HEK293 (cell line): ENCODE results near the gene EIF1.

Source experiments
- CTCF ChIA-PET: fragments of 350-600 bp; formaldehyde crosslinking; extraction: SDS; loops from one replicate; lab custom pipeline; 2021; ENCODE audit warnings: antibody characterized with exemption; lab: Yijun Ruan, JAX
- POLR2A ChIA-PET: fragments of 300-600 bp; formaldehyde crosslinking; extraction: SDS; loops from one replicate; lab custom pipeline; 2020; ENCODE audit warnings: antibody characterized with exemption, inconsistent platforms; lab: Yijun Ruan, JAX
- H3K27ac ChIP-seq: fragments of 200-500 bp; sonication (Bioruptor generic); 2 replicates; pipeline ENCODE4 v1.5.1; 2014; ENCODE audit warnings: low read depth, low read length, control low read depth, inconsistent platforms; ENCODE audit errors: extremely low read depth
- H3K36me3 ChIP-seq, 2 experiments: fragments of 200-500 bp in 1 of 2; sonication (Bioruptor generic) in 1 of 2; 1 replicate in 1 of 2; 2 replicates in 1 of 2; pipeline ENCODE4 v1.5.1; 2014 to 2017; ENCODE audit warnings: inconsistent platforms in 2 of 2, low read length in 2 of 2; ENCODE audit not compliant: control insufficient read depth in 2 of 2, insufficient read depth in 1 of 2
- H3K4me1 ChIP-seq: fragments of 200-500 bp; sonication (Bioruptor generic); 2 replicates; pipeline ENCODE4 v1.5.1; 2014; ENCODE audit warnings: mild to moderate bottlenecking, low read length, inconsistent platforms; ENCODE audit not compliant: control insufficient read depth, insufficient read depth
- H3K4me3 ChIP-seq: 2 replicates; pipeline ENCODE4 v1.5.1; 2011; ENCODE audit warnings: low read depth, mild to moderate bottlenecking, control low read depth, low read length, moderate library complexity
- H3K9me3 ChIP-seq: fragments of 200-500 bp; sonication (Bioruptor generic); 2 replicates; pipeline ENCODE4 v1.5.1; 2014; ENCODE audit warnings: low read depth, low read length, inconsistent platforms; ENCODE audit not compliant: control insufficient read depth, insufficient read depth
- KLF1 ChIP-seq: fragments of 450-650 bp; formaldehyde crosslinking; IDR thresholded peaks from 2 replicates; pipeline ENCODE4 v1.5.1; 2016; ENCODE audit warnings: missing biosample characterization, missing genetic modification characterization
- TRIM28 ChIP-seq: IDR thresholded peaks from 2 replicates; pipeline ENCODE4 v1.6.1; 2011; ENCODE audit warnings: low read length, control low read depth, borderline replicate concordance
- ZBTB20 ChIP-seq: fragments of 450-650 bp; formaldehyde crosslinking; IDR thresholded peaks from 2 replicates; pipeline ENCODE4 v1.5.1; 2016; ENCODE audit warnings: missing biosample characterization, missing genetic modification characterization
- ZFHX2 ChIP-seq: fragments of 450-650 bp; formaldehyde crosslinking; conservative IDR thresholded peaks from 2 replicates; pipeline ENCODE4 v1.5.1; 2016; ENCODE audit warnings: missing biosample characterization, missing genetic modification characterization
- ZNF169 ChIP-seq: fragments of 450-650 bp; formaldehyde crosslinking; IDR thresholded peaks from 2 replicates; pipeline ENCODE4 v1.5.1; 2016; ENCODE audit warnings: missing biosample characterization, missing genetic modification characterization
- ZNF2 ChIP-seq: fragments of 450-650 bp; formaldehyde crosslinking; IDR thresholded peaks from 2 replicates; pipeline ENCODE4 v1.5.1; 2016; ENCODE audit warnings: missing biosample characterization, missing genetic modification characterization
- ZNF221 ChIP-seq: fragments of 450-650 bp; formaldehyde crosslinking; IDR thresholded peaks from 2 replicates; pipeline ENCODE4 v1.5.1; 2017; ENCODE audit warnings: missing biosample characterization, missing genetic modification characterization, borderline replicate concordance
- ZNF239 ChIP-seq: fragments of 450-650 bp; formaldehyde crosslinking; IDR thresholded peaks from 2 replicates; pipeline ENCODE4 v1.5.1; 2016; ENCODE audit warnings: missing biosample characterization, missing genetic modification characterization
- ZNF529 ChIP-seq: fragments of 450-650 bp; formaldehyde crosslinking; IDR thresholded peaks from 2 replicates; pipeline ENCODE4 v1.5.1; 2017; ENCODE audit warnings: missing genetic modification characterization, missing biosample characterization; ENCODE audit not compliant: insufficient replicate concordance
- ZNF843 ChIP-seq: fragments of 450-650 bp; formaldehyde crosslinking; IDR thresholded peaks from 2 replicates; pipeline ENCODE4 v1.5.1; 2016; ENCODE audit warnings: missing biosample characterization, missing genetic modification characterization
- TF ChIP-seq, protein P1 (sequence below): fragments of 450-650 bp; formaldehyde crosslinking; IDR thresholded peaks from 2 replicates; pipeline ENCODE4 v1.5.1; 2016; ENCODE audit warnings: missing biosample characterization, missing genetic modification characterization
- TF ChIP-seq, protein P2 (sequence below): fragments of 450-650 bp; formaldehyde crosslinking; IDR thresholded peaks from 2 replicates; pipeline ENCODE4 v1.5.1; 2016; ENCODE audit warnings: missing biosample characterization, missing genetic modification characterization
- TF ChIP-seq, protein P3 (sequence below): fragments of 450-650 bp; formaldehyde crosslinking; IDR thresholded peaks from 2 replicates; pipeline ENCODE4 v1.5.1; 2016; ENCODE audit warnings: missing biosample characterization, missing genetic modification characterization
- TF ChIP-seq, protein P4 (sequence below): fragments of 450-650 bp; formaldehyde crosslinking; IDR thresholded peaks from 2 replicates; pipeline ENCODE4 v1.5.1; 2017; ENCODE audit warnings: missing biosample characterization, missing genetic modification characterization
- TF ChIP-seq, protein P5 (sequence below): fragments of 450-650 bp; formaldehyde crosslinking; IDR thresholded peaks from 2 replicates; pipeline ENCODE4 v1.5.1; 2017; ENCODE audit warnings: missing biosample characterization, missing genetic modification characterization
- TF ChIP-seq, protein P6 (sequence below): fragments of 450-650 bp; formaldehyde crosslinking; IDR thresholded peaks from 2 replicates; pipeline ENCODE4 v1.5.1; 2016; ENCODE audit warnings: missing biosample characterization, missing genetic modification characterization

EIF1 gene

DNA sequence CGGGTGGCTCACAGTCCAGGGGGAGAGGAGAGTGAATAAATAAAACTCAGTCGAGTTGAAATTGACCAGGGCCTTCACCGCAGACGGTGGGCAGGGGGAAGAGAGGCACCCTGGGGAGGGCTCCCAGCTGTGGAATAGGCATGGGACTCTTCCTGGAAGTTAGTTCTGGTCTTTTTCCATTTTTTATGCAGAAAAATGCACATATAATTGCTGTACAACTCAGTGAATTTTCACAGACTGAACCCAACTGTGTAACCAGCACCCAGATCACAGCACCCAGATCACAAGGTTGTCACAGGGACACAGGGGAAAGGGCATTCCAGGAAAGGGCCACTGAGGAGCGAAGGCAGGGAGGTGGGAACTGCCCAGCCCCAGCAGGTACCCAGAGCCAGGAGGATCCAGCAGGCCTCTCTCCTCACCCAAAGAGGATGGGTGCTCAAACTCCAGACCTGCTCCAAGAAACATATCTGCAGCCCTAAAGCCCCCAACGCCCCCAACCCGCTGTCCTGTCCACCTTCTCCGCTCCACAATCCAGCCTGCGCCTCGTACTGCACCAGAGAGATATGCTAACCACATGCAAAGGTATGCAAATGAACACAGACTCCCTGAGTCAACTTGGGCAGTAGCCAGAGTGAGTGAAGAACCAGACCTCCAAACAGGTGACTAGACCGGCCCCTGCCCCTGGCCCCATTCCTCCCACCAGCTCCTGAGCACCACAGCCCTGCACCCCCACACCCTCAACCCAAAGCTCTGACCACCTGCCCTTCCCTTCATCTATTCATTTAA is 29.1 kb upstream of the EIF1 start:
- TF ChIP-seq, protein P1, sequence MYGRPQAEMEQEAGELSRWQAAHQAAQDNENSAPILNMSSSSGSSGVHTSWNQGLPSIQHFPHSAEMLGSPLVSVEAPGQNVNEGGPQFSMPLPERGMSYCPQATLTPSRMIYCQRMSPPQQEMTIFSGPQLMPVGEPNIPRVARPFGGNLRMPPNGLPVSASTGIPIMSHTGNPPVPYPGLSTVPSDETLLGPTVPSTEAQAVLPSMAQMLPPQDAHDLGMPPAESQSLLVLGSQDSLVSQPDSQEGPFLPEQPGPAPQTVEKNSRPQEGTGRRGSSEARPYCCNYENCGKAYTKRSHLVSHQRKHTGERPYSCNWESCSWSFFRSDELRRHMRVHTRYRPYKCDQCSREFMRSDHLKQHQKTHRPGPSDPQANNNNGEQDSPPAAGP (tag by site-specific recombination): no peak
- TF ChIP-seq ZNF239 (tag by site-specific recombination): no peak
- TF ChIP-seq ZNF843 (tag by site-specific recombination): no peak
- no peak for TF ChIP-seq ZNF2 (tag by site-specific recombination)
- no peaks in the 10 kb centered on the region for H3K9me3 ChIP-seq
- H3K4me3 ChIP-seq: no peak overlapping the region
- ChIA-PET POLR2A (interaction anchor here (1.7 kb wide), 1 partner anchor 29 kb away, joined by 6 read pairs; no protein-coding TSS in a partner anchor), CTCF (interaction anchor here (0.8 to 12.6 kb wide), 7 partner anchors 9 to 855 kb away, joined by 3 to 567 read pairs (median 109); partner anchors contain the start of gene KRT9)
- H3K36me3 ChIP-seq: no peaks in the 10 kb centered on the region
- no peaks in the 10 kb centered on the region; the same call in 1 of the 2 replicates for H3K4me1 ChIP-seq
- H3K27ac ChIP-seq: no peak overlapping the region

DNA sequence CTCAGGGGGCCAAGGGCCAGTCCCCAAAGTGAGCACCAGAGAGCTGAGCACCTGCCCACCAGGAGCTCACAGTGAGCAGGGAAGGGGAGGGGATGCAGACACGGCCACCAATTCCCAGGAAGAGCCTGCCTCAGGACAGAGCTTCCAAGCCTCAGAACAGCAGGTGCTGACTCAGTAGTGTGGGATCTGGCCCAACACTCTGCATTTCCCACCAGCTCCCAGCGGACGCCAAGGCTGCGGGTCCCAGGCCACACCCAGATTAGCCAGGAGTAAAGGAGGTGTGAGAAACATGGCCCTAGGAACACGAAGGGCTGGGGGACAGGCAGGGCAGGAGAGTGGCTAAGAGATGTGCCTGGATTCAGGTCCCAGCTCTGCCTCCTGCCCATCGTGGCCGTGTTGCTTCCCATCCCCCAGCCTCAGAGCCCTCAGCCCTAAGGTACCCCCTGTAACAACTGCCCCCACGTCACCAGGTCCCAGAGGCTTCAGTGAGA is 28.4 kb upstream of the EIF1 start:
- ChIA-PET POLR2A (interaction anchor here (1.7 kb wide), 1 partner anchor 28 kb away, joined by 6 read pairs; no protein-coding TSS in a partner anchor), CTCF (interaction anchor here (0.7 to 12.6 kb wide), 9 partner anchors 10 to 856 kb away, joined by 3 to 567 read pairs (median 68); partner anchors contain the start of gene KRT9)
- H3K9me3 ChIP-seq: no peaks in the 10 kb centered on the region
- no peak for TF ChIP-seq ZNF529 (tag by site-specific recombination)
- TF ChIP-seq, protein P2, sequence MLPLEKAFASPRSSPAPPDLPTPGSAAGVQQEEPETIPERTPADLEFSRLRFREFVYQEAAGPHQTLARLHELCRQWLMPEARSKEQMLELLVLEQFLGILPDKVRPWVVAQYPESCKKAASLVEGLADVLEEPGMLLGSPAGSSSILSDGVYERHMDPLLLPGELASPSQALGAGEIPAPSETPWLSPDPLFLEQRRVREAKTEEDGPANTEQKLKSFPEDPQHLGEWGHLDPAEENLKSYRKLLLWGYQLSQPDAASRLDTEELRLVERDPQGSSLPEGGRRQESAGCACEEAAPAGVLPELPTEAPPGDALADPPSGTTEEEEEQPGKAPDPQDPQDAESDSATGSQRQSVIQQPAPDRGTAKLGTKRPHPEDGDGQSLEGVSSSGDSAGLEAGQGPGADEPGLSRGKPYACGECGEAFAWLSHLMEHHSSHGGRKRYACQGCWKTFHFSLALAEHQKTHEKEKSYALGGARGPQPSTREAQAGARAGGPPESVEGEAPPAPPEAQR (tag by site-specific recombination): no peak
- TF ChIP-seq, all 188 proteins: peak for 0
- Histone ChIP-seq H3K27ac (no peak overlapping the region), H3K4me3 (no peak overlapping the region), H3K36me3 (no peaks in the 10 kb centered on the region), H3K4me1 (no peaks in the 10 kb centered on the region; the same call in 1 of the 2 replicates)

DNA sequence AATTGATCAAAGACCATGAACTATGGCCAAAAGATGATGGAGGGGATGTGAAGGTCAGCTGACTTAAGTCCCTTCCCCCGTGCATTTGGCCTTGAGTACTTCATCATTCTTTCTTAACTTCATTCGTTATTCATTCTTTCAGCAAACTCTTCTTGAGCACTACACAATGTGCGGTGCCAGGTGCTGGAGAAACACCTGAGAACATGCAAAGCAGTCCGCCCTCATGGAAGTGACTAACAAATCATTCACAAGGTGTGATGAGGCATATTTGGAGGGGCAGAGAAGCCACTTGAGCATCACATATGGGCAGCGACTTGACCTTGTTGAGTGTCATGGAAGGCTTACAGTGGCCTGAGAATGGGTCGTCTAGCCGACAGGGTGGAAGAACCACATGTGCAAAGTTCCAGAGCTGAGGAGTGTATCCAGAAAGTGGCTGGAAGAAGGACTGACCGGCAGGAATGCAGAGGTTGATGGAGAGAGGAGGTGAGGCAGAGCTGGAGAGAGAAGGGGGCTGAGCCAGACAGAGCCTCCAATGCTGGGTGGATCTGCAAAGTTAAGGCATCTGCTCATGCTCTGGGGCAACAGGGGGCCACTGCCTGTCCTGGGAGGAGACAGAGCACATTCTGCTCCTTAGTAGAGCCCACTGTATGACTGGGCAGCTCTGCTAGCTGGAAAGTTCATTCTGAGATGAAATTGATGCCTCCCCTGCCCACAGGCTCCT is 25.1 kb upstream of the EIF1 start:
- H3K36me3 ChIP-seq: no peaks in the 10 kb centered on the region
- H3K9me3 ChIP-seq: no peaks in the 10 kb centered on the region
- no peak overlapping the region for H3K27ac ChIP-seq
- no peak overlapping the region for H3K4me3 ChIP-seq
- H3K4me1 ChIP-seq: peaks cover 3% of the 10 kb centered on the region
- CTCF ChIA-PET: interaction anchor here (0.6 to 12.6 kb wide), 94 partner anchors 13 to 1188 kb away, joined by 3 to 567 read pairs (median 5); partner anchors contain the start of genes EIF1, KRT13, KRT15 and KRT16
- POLR2A ChIA-PET: interaction anchor here (0.9 to 3.0 kb wide), 4 partner anchors 25 to 804 kb away, joined by 3 to 24 read pairs (median 4); partner anchors contain the start of genes EIF1 and KRT19
- TF ChIP-seq, protein P3, sequence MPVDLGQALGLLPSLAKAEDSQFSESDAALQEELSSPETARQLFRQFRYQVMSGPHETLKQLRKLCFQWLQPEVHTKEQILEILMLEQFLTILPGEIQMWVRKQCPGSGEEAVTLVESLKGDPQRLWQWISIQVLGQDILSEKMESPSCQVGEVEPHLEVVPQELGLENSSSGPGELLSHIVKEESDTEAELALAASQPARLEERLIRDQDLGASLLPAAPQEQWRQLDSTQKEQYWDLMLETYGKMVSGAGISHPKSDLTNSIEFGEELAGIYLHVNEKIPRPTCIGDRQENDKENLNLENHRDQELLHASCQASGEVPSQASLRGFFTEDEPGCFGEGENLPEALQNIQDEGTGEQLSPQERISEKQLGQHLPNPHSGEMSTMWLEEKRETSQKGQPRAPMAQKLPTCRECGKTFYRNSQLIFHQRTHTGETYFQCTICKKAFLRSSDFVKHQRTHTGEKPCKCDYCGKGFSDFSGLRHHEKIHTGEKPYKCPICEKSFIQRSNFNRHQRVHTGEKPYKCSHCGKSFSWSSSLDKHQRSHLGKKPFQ (tag by site-specific recombination): no peak
- TF ChIP-seq ZFHX2 (tag by site-specific recombination) (no peak), KLF1 (tag by site-specific recombination) (no peak), ZNF221 (no peak), ZNF169 (tag by site-specific recombination) (no peak), TRIM28 (no peak), ZBTB20 (tag by site-specific recombination) (no peak)
- TF ChIP-seq, protein P4, sequence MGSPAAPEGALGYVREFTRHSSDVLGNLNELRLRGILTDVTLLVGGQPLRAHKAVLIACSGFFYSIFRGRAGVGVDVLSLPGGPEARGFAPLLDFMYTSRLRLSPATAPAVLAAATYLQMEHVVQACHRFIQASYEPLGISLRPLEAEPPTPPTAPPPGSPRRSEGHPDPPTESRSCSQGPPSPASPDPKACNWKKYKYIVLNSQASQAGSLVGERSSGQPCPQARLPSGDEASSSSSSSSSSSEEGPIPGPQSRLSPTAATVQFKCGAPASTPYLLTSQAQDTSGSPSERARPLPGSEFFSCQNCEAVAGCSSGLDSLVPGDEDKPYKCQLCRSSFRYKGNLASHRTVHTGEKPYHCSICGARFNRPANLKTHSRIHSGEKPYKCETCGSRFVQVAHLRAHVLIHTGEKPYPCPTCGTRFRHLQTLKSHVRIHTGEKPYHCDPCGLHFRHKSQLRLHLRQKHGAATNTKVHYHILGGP: no peak
- TF ChIP-seq, protein P5, sequence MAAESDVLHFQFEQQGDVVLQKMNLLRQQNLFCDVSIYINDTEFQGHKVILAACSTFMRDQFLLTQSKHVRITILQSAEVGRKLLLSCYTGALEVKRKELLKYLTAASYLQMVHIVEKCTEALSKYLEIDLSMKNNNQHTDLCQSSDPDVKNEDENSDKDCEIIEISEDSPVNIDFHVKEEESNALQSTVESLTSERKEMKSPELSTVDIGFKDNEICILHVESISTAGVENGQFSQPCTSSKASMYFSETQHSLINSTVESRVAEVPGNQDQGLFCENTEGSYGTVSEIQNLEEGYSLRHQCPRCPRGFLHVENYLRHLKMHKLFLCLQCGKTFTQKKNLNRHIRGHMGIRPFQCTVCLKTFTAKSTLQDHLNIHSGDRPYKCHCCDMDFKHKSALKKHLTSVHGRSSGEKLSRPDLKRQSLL (tag by site-specific recombination): no peak
- TF ChIP-seq, protein P6, sequence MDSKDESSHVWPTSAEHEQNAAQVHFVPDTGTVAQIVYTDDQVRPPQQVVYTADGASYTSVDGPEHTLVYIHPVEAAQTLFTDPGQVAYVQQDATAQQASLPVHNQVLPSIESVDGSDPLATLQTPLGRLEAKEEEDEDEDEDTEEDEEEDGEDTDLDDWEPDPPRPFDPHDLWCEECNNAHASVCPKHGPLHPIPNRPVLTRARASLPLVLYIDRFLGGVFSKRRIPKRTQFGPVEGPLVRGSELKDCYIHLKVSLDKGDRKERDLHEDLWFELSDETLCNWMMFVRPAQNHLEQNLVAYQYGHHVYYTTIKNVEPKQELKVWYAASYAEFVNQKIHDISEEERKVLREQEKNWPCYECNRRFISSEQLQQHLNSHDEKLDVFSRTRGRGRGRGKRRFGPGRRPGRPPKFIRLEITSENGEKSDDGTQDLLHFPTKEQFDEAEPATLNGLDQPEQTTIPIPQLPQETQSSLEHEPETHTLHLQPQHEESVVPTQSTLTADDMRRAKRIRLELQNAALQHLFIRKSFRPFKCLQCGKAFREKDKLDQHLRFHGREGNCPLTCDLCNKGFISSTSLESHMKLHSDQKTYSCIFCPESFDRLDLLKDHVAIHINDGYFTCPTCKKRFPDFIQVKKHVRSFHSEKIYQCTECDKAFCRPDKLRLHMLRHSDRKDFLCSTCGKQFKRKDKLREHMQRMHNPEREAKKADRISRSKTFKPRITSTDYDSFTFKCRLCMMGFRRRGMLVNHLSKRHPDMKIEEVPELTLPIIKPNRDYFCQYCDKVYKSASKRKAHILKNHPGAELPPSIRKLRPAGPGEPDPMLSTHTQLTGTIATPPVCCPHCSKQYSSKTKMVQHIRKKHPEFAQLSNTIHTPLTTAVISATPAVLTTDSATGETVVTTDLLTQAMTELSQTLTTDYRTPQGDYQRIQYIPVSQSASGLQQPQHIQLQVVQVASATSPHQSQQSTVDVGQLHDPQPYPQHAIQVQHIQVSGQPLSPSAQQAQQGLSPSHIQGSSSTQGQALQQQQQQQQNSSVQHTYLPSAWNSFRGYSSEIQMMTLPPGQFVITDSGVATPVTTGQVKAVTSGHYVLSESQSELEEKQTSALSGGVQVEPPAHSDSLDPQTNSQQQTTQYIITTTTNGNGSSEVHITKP: no peak
